Gastroesophageal sphincter (tissue), 2 donors: ENCODE measurements around the gene INTS13.

Source experiments
- POLR2A ChIP-seq, 2 donors: fragments of 450-650 bp; IDR thresholded peaks; one replicate each; pipeline ENCODE4 v1.6.1; 2017; ENCODE audit warnings: antibody characterized with exemption in 2 of 2, mild to moderate bottlenecking in 2 of 2, moderate library complexity in 1 of 2
- POLR2AphosphoS5 ChIP-seq: sonication (generic); formaldehyde crosslinking; IDR thresholded peaks from one replicate; pipeline ENCODE4 v1.6.1; 2017; ENCODE audit warnings: antibody characterized with exemption

- no peak for TF ChIP-seq POLR2A (IDR thresholded peaks at IDR 0.05)
- TF ChIP-seq POLR2AphosphoS5: no peak
Measured at GRCh38 chr12:26863515-26863914, 74.3 kb downstream of the INTS13 start.
